ENCODE measurements around the gene TLL2.

- no peak for TF ChIP-seq POLR2AphosphoS5 (IDR thresholded peaks at IDR 0.05; ENCODE audit: low read depth, low read length)
- no peak for TF ChIP-seq REST (IDR thresholded peaks at IDR 0.05; ENCODE audit: insufficient read depth in 1 of 2, low read depth in 2 of 2, low read length in 2 of 2)
Measured at GRCh38 chr10:96384506-96384905, 129.2 kb downstream of the TLL2 start.
